Esophagus muscularis mucosa (tissue), 4 donors: ENCODE data around the gene UBAP1.
"Not testable (repeated sequence)": the region's sequence is repeated elsewhere in the genome, so short reads cannot be mapped to it uniquely, and the experiment has no call there.

Experiments used
- CTCF ChIP-seq, 3 experiments: fragments of 200-600 bp in 2 of 3; fragments of 450-650 bp in 1 of 3; sonication (generic) in 2 of 3; IDR thresholded peaks; one replicate each; pipeline ENCODE4 v1.5.1; 2017 to 2019; ENCODE audit warnings: antibody characterized with exemption in 3 of 3, mild to moderate bottlenecking in 2 of 3, moderate library complexity in 1 of 3
- EP300 ChIP-seq: sonication (generic); formaldehyde crosslinking; IDR thresholded peaks from one replicate; pipeline ENCODE4 v1.6.1; 2017; ENCODE audit warnings: antibody characterized with exemption
- POLR2A ChIP-seq: fragments of 450-650 bp; IDR thresholded peaks from one replicate; pipeline ENCODE4 v1.6.1; 2017; ENCODE audit warnings: antibody characterized with exemption, moderate library complexity, mild to moderate bottlenecking, low read depth
- POLR2AphosphoS5 ChIP-seq, 2 donors: sonication (generic); formaldehyde crosslinking; IDR thresholded peaks; one replicate each; pipeline ENCODE4 v1.6.1; 2017; ENCODE audit warnings: antibody characterized with exemption in 2 of 2

- TF ChIP-seq POLR2AphosphoS5 (IDR thresholded peaks at IDR 0.05); EP300; POLR2A: not testable (repeated sequence)
- TF ChIP-seq CTCF (IDR thresholded peaks at IDR 0.05) = peak in 1 of 3 experiments; percentile 8
Observed at GRCh38 chr9:34247782-34248181, 68.9 kb downstream of the UBAP1 start.
